GM12864 (cell line): ENCODE measurements around the gene ABCC10.

Source experiments
- DNase-seq: peaks from one replicate; pipeline ENCODE4 v3.0.0-alpha.2; 2011; ENCODE audit warnings: low read depth
- H3K4me3 ChIP-seq: 2 replicates; pipeline ENCODE4 v1.5.1; 2011; ENCODE audit warnings: mild to moderate bottlenecking, low read depth, low read length, control low read depth
- TF ChIP-seq, protein P1 (sequence below): IDR thresholded peaks from 2 replicates; pipeline ENCODE4 v1.5.1; 2011; ENCODE audit warnings: low read depth, mild to moderate bottlenecking, moderate library complexity, low read length, control low read depth, inconsistent platforms; ENCODE audit errors: missing control alignments

Gene ABCC10

DNA sequence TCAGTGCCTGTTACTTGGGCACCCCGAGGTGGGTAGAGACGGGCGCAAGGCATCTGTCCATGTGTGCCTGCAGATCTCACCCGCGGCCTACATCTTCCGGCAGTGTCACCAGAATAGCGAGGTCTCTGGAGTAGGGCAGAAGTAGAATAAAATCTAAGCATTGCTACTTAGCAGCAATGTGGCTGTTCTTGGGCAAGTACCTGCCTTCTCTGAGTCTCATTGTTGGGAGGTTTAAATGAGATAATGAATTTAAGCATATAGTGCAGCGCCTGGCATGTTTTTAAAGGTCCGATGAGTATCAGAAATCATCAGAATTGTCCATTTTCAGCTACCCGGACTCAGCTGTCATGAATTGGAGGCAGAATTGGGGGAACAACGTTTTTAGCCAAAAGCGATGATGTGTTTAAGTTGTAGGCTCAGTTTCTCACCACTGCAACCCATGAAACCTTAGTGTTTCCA, 800 bp downstream of the ABCC10 start:
- peak overlapping the region; percentile 76 for H3K4me3 ChIP-seq
- DNase-seq: no peak
- TF ChIP-seq, protein P1, sequence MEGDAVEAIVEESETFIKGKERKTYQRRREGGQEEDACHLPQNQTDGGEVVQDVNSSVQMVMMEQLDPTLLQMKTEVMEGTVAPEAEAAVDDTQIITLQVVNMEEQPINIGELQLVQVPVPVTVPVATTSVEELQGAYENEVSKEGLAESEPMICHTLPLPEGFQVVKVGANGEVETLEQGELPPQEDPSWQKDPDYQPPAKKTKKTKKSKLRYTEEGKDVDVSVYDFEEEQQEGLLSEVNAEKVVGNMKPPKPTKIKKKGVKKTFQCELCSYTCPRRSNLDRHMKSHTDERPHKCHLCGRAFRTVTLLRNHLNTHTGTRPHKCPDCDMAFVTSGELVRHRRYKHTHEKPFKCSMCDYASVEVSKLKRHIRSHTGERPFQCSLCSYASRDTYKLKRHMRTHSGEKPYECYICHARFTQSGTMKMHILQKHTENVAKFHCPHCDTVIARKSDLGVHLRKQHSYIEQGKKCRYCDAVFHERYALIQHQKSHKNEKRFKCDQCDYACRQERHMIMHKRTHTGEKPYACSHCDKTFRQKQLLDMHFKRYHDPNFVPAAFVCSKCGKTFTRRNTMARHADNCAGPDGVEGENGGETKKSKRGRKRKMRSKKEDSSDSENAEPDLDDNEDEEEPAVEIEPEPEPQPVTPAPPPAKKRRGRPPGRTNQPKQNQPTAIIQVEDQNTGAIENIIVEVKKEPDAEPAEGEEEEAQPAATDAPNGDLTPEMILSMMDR: no peak

DNA sequence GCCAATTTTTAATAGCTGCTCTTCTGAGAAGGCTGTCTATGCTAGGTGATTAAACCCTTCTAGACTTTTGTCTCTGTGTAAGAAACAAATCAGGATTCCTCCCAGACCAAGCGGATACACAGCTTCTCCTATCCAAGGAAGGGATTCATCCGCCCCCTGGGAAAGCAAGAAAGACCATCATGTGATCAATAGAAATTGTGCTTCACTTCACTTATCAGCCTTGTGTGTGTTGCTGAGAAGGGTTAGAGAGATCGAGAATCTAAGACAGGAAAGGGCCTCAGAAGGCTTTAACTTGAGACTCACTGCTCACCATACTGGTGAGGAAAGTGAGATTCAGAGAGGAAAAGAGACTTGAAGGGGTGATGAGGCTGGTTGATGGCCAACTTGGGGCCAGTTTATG, 1.5 kb downstream of the ABCC10 start:
- peak overlapping the region; percentile 76 for H3K4me3 ChIP-seq
- DNase-seq: no peak
- TF ChIP-seq, protein P1: no peak

DNA sequence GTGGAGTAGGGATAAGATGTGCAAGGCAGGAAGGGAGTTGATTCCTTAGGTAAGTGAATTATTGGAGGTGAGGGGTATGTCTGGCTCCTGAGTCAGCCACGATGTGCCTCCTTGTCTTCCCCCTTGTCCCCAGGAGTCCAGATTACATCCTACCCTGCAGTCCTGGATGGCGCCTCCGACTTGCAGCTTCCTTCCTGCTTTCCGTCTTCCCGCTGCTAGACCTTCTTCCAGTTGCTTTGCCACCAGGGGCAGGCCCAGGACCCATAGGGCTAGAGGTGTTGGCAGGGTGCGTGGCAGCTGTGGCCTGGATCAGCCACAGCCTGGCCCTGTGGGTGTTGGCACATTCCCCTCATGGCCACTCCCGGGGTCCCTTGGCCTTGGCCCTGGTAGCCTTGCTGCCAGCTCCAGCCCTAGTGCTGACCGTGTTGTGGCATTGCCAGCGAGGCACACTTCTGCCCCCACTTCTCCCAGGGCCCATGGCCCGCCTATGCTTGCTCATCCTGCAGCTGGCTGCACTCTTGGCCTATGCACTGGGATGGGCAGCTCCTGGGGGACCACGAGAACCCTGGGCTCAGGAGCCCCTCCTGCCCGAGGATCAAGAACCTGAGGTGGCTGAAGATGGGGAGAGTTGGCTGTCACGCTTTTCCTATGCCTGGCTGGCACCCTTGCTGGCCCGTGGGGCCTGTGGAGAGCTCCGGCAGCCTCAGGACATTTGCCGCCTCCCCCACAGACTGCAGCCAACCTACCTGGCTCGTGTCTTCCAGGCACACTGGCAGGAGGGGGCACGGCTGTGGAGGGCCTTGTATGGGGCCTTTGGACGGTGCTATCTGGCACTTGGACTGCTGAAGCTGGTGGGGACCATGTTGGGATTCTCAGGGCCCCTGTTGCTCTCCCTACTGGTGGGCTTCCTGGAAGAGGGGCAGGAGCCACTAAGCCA, 4.9 kb downstream of the ABCC10 start:
- TF ChIP-seq, protein P1: no peak
- H3K4me3 ChIP-seq: no peak overlapping the region

DNA sequence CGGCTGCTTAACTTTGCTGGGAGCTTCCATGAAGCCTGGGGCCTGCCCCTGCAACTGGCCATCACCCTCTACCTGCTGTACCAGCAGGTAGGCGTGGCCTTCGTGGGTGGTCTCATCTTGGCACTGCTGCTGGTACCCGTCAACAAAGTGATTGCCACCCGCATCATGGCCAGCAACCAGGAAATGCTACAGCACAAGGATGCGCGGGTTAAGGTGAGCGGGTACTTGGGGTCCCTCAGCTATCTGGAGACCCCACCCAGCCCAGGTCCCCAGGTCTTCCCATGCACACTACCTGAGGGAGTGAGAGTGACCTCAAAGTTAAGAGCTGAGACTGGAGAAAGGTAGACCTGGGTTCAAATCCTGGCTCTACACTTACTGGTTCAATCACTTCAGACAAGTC, 5.8 kb downstream of the ABCC10 start:
- TF ChIP-seq, protein P1: no peak
- no peak overlapping the region for H3K4me3 ChIP-seq
- no peak for DNase-seq

More for the DNA sequence above, 4.9 kb downstream of the ABCC10 start:
- no peak for DNase-seq

DNA sequence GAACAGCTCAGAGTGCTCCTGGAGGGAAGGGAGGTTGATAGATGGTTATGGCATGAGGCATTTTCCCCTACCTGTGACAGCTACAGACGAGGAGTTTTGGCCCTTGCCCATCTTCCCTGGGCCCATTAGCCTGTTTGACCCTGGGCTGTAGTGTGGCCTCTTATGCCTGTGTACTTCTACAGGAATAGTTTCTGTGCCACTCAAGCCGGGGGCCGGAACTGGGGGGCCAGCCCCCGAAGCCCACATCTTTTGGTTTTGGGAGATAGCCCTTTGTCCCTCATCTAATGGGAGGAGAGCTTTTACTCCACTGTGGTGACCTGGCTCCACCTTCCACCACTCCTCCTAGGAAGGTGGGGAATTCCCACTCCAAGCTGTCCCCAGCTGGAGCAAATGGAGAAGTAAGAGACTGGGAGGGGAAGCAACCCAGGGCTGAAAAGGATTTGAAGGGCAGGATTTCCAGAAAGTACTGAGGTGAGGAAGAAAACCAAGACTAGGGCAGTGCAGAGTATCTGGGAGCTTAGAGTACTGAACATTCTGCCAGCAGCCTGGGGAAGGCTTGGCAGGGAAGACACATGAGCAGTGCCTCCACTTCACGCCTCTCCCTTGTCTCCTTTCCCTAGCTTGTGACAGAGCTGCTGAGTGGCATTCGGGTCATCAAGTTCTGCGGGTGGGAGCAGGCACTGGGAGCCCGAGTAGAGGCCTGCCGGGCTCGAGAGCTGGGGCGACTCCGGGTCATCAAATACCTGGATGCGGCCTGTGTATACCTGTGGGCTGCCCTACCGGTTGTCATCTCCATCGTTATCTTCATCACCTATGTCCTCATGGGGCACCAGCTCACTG, 6.9 kb downstream of the ABCC10 start:
- TF ChIP-seq, protein P1: no peak

DNA sequence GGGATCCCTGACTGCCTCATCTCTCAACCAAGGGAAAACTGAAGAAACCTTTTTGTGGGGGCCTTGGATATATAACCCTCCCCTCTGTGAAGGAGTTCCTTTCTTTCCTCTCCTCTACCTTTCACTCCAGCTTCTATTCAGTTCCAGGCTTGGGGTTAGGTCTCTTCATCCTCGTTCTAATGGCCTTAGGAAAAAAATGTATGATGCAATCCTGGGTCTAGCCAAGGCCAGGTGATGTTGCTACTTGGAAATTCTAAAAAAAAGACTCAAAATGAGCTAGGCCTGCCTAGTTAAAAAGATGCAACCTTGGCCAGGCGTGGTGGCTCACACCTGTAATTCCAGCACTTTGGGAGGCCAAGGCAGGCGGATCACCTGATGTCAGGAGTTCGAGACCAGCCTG, 7.6 kb downstream of the ABCC10 start:
- H3K4me3 ChIP-seq: no peak overlapping the region
- no peak for DNase-seq
- TF ChIP-seq, protein P1: no peak

More for the DNA sequence above, 6.9 kb downstream of the ABCC10 start:
- DNase-seq: no peak
- no peak overlapping the region for H3K4me3 ChIP-seq
